Measurements from ENCODE around the gene HAO2.

Gene HAO2

DNA sequence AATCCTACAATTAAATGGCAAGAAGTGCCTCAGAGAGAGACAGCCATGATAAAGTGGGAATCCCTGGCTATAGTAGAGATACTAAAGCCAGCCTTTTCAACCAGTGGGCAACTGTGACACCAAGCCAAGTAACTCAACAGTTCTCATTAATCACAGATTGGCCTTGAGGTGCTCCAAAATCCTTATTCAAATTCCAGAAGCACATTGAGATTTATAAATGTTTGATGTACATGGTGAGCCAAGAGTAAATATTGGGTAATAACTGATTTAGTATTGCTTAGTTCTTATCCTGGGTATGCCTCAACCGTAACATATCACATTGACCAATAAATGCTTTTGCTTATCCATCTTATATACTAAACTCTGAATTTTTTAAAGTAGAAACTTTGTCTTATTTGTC lies 17.1 kb downstream of the HAO2 start:
- TF ChIP-seq, protein P1, sequence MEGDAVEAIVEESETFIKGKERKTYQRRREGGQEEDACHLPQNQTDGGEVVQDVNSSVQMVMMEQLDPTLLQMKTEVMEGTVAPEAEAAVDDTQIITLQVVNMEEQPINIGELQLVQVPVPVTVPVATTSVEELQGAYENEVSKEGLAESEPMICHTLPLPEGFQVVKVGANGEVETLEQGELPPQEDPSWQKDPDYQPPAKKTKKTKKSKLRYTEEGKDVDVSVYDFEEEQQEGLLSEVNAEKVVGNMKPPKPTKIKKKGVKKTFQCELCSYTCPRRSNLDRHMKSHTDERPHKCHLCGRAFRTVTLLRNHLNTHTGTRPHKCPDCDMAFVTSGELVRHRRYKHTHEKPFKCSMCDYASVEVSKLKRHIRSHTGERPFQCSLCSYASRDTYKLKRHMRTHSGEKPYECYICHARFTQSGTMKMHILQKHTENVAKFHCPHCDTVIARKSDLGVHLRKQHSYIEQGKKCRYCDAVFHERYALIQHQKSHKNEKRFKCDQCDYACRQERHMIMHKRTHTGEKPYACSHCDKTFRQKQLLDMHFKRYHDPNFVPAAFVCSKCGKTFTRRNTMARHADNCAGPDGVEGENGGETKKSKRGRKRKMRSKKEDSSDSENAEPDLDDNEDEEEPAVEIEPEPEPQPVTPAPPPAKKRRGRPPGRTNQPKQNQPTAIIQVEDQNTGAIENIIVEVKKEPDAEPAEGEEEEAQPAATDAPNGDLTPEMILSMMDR (IDR thresholded peaks at IDR 0.05; ENCODE audit: low read length, missing control alignments), result no peak
- H3K4me3 ChIP-seq (replicated peaks; ENCODE audit: low read depth, low read length), result no peak overlapping the region
- DNase-seq (ENCODE audit: low read depth), result no peak

DNA sequence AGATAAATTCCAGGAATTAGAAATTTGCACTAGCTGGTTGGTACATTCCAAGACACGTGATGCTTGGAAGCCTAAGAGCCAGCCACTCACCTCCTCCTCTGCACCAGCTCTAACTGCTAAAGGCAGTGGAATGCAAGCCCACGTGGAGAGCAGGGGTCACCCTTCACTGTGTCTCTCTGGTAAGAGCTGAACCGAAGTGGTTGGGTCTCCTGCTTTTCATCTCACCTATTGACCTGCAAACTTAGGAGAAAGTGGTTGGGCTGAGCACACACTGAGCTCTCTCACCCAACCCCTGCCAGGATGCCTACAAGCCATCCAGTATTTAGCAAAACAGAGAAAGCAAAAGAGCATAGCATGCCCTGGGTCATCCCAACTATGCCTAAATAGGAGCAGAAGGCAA lies 19.3 kb downstream of the HAO2 start:
- TF ChIP-seq, protein P1 (IDR thresholded peaks at IDR 0.05; ENCODE audit: low read length, missing control alignments), result no peak
- DNase-seq (ENCODE audit: low read depth), result no peak

DNA sequence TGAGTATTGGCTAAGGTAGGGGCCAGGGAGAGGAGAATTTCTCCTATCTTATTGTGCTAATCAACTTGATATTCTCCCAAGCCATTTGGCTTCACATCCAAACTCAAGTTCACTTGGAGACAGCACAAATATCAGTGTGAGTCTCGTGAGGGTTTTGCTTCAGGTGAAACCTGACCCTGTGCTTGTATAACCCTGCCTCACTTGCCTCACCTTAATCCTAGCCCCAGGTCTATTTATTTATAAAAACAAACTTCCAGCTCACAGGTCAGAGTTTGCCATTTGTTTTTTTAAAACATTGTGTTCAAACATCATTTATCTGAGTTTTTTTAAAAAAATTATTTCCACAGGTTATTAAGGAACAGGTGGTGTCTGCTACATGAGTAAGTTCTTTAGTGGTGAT lies 19.9 kb downstream of the HAO2 start:
- TF ChIP-seq, protein P1 (IDR thresholded peaks at IDR 0.05; ENCODE audit: low read length, missing control alignments), result no peak

More for the DNA sequence above, 19.3 kb downstream of the HAO2 start:
- no peak overlapping the region for H3K4me3 ChIP-seq (replicated peaks; ENCODE audit: low read depth, low read length)

DNA sequence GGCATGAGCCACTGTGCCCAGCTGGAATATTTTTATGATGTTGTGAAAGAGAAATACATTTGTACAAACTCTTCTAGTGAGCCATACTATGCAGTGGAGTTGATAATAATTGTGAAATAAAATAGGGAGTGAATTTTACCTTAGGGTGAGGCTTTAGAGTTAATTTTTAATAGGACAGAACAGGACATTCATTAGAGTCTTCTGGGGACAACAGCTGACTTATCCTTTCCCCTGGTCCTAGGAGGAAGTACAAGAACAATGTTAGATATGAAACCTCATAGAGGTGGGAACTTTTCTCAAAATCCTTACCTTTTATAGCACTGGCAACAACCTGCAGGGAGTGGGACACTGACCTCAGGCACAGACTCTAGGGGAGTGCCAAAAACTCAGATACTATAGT lies 21.9 kb downstream of the HAO2 start:
- no peak overlapping the region for H3K4me3 ChIP-seq (replicated peaks; ENCODE audit: low read depth, low read length)
- TF ChIP-seq, protein P1 (IDR thresholded peaks at IDR 0.05; ENCODE audit: low read length, missing control alignments), result no peak
- no peak for DNase-seq (ENCODE audit: low read depth)

More for the DNA sequence above, 19.9 kb downstream of the HAO2 start:
- no peak for DNase-seq (ENCODE audit: low read depth)
- no peak overlapping the region for H3K4me3 ChIP-seq (replicated peaks; ENCODE audit: low read depth, low read length)

DNA sequence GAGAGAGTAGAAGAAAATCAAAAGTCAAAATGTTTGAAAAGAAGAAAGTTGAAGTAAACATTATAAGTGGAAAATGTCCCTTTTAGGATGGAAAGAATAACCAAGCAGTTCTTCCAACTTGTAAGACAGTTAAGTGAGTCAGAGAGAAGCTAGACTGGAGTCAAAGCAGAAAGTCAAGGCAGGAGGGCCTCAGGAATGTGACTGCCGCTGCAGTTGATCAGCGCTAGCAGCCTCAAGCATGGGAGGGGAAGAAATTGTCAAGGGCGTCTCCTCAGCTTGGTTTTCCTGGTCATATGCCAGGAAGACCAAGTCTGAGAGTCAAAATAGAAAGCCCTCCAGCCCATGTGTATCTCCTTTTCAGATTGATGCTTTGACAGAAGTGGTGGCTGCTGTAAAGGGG lies 23.2 kb downstream of the HAO2 start:
- TF ChIP-seq, protein P1 (IDR thresholded peaks at IDR 0.05; ENCODE audit: low read length, missing control alignments), result no peak
- no peak overlapping the region for H3K4me3 ChIP-seq (replicated peaks; ENCODE audit: low read depth, low read length)
- DNase-seq (ENCODE audit: low read depth), result no peak

DNA sequence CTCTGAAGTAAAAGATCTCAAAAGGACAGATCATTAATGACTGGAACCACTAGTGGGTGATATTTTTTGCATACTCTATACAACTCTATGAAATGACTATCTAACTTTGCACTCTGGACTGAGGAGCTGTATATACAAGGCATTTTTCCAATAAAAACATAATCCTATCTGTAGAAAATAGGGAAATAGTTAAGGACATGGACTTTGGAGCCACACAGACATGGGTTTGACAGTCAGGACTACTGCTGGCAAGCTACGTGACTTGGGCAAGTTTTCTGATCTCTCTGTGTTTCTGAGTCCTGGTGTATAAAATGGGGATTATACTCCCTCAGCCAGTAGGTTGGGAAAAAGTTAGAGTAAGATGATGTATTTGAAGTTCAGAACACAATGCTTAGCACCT lies 25.5 kb downstream of the HAO2 start:
- TF ChIP-seq, protein P1 (IDR thresholded peaks at IDR 0.05; ENCODE audit: low read length, missing control alignments), result no peak
- no peak for DNase-seq (ENCODE audit: low read depth)
- H3K4me3 ChIP-seq (replicated peaks; ENCODE audit: low read depth, low read length), result no peak overlapping the region

DNA sequence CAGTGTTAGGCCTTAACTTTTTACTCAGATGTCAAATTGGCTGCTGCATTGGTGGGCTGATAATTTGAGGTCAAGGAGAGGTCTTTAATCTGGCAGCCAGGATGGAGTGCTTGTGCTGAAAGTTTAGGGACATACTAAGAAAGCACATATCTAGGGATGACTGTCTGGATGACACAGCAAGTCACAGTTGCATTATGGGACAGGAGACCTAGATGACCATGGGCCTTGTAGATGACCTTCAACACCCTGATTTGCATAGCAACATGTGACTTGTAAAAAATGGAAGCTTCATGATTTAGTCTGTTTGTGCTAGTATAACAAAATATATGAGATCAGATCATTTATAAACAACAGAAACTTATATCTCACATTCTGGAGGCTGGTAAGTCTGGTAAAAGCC lies 28.4 kb downstream of the HAO2 start:
- DNase-seq (ENCODE audit: low read depth), result no peak
- TF ChIP-seq, protein P1 (IDR thresholded peaks at IDR 0.05; ENCODE audit: low read length, missing control alignments), result no peak
- no peak overlapping the region for H3K4me3 ChIP-seq (replicated peaks; ENCODE audit: low read depth, low read length)
